ENCODE data around the gene MED14.

Gene MED14

GRCh38 chrX:40729598-40730584, 5.5 kb downstream of the MED14 start:
- DNase-seq: no peak

- no peak for DNase-seq
These were observed 7.6 kb downstream of the MED14 start for GRCh38 chrX:40727581-40728252.

- DNase-seq: no peak
These were observed 8.2 kb downstream of the MED14 start for GRCh38 chrX:40727093-40727492.

GRCh38 chrX:40722930-40723329, 12.4 kb downstream of the MED14 start:
- DNase-seq: no peak

- no peak for DNase-seq
These were observed 13.7 kb downstream of the MED14 start for GRCh38 chrX:40721489-40722106.

- no peak for DNase-seq
These were observed 14.6 kb downstream of the MED14 start for GRCh38 chrX:40720792-40721191.

- DNase-seq: no peak
These were observed 15.0 kb downstream of the MED14 start for GRCh38 chrX:40720339-40720738.

GRCh38 chrX:40719731-40720130, 15.6 kb downstream of the MED14 start:
- DNase-seq: no peak

GRCh38 chrX:40719218-40719617, 16.1 kb downstream of the MED14 start:
- no peak for DNase-seq

- no peak for DNase-seq
These were observed 25.9 kb downstream of the MED14 start for GRCh38 chrX:40709395-40709794.

GRCh38 chrX:40705658-40706312, 29.6 kb downstream of the MED14 start:
- DNase-seq: no peak

GRCh38 chrX:40700640-40701342, 34.6 kb downstream of the MED14 start:
- DNase-seq: no peak

GRCh38 chrX:40698851-40699250, 36.5 kb downstream of the MED14 start:
- no peak for DNase-seq

GRCh38 chrX:40694802-40695201, 40.5 kb downstream of the MED14 start:
- no peak for DNase-seq

- DNase-seq: no peak
These were observed 46.4 kb downstream of the MED14 start for GRCh38 chrX:40688929-40689328.

GRCh38 chrX:40687169-40687568, 48.2 kb downstream of the MED14 start:
- DNase-seq: no peak

- no peak for DNase-seq
These were observed 49.9 kb downstream of the MED14 start for GRCh38 chrX:40685362-40685918.

GRCh38 chrX:40684092-40684491, 51.2 kb downstream of the MED14 start:
- DNase-seq: no peak

GRCh38 chrX:40683245-40683644, 52.1 kb downstream of the MED14 start:
- no peak for DNase-seq

GRCh38 chrX:40671126-40671525, 64.2 kb downstream of the MED14 start:
- no peak for DNase-seq

GRCh38 chrX:40663880-40664630, 71.3 kb downstream of the MED14 start:
- no peak for DNase-seq

Measured in NCI-H187 treated with DMSO at 0.1 percent for 48 hours (cell line).